Activated CD4-positive, alpha-beta T cell treated with anti-CD3 and anti-CD28 coated beads, Interleukin-2, Interleukin-4, amounts not matched to agents 100 ng/mL and 50 ng/mL, durations not matched to agents 16 hours and 8 hours (primary cell): ENCODE data around the gene ALG2.
"Not testable (repeated sequence)": the region's sequence is repeated elsewhere in the genome, so short reads cannot be mapped to it uniquely, and the experiment has no call there.

ENCODE experiments used
- DNase-seq: peaks from one replicate; pipeline ENCODE4 v3.0.0-alpha.2; 2020; ENCODE audit warnings: low spot score

ALG2 gene

GRCh38 chr9:99237849-99238248 is 16.1 kb upstream of the ALG2 start:
- not testable (repeated sequence) for DNase-seq

- no peak for DNase-seq
Measured at GRCh38 chr9:99237356-99237755, 15.6 kb upstream of the ALG2 start.

GRCh38 chr9:99235926-99236634 is 14.3 kb upstream of the ALG2 start:
- DNase-seq: peak; percentile 62

- no peak for DNase-seq
Measured at GRCh38 chr9:99235069-99235468, 13.3 kb upstream of the ALG2 start.

- no peak for DNase-seq
Measured at GRCh38 chr9:99234618-99235017, 12.9 kb upstream of the ALG2 start.

GRCh38 chr9:99231711-99232110 is 10.0 kb upstream of the ALG2 start:
- DNase-seq: peak; percentile 22

- no peak for DNase-seq
Measured at GRCh38 chr9:99230206-99230605, 8.5 kb upstream of the ALG2 start.

- no peak for DNase-seq
Measured at GRCh38 chr9:99226054-99226453, 4.3 kb upstream of the ALG2 start.

GRCh38 chr9:99224445-99224844 is 2.7 kb upstream of the ALG2 start:
- DNase-seq: no peak

- DNase-seq: no peak
Measured at GRCh38 chr9:99222416-99223270, 901 bp upstream of the ALG2 start.

GRCh38 chr9:99221266-99221620 is 499 bp downstream of the ALG2 start:
- no peak for DNase-seq

- no peak for DNase-seq
Measured at GRCh38 chr9:99220011-99220410, 1.7 kb downstream of the ALG2 start.

GRCh38 chr9:99216073-99216472 is 5.7 kb downstream of the ALG2 start:
- DNase-seq: no peak

- DNase-seq: no peak
Measured at GRCh38 chr9:99213197-99213596, 8.5 kb downstream of the ALG2 start.

GRCh38 chr9:99211746-99212145 is 10.0 kb downstream of the ALG2 start:
- DNase-seq: no peak

- no peak for DNase-seq
Measured at GRCh38 chr9:99210572-99210971, 11.2 kb downstream of the ALG2 start.

GRCh38 chr9:99201603-99202002 is 20.1 kb downstream of the ALG2 start:
- no peak for DNase-seq

- DNase-seq: no peak
Measured at GRCh38 chr9:99199938-99200539, 21.7 kb downstream of the ALG2 start.

GRCh38 chr9:99197987-99198386 is 23.8 kb downstream of the ALG2 start:
- DNase-seq: no peak

GRCh38 chr9:99197124-99197630 is 24.6 kb downstream of the ALG2 start:
- DNase-seq: no peak

- not testable (repeated sequence) for DNase-seq
Measured at GRCh38 chr9:99196484-99196883, 25.3 kb downstream of the ALG2 start.

GRCh38 chr9:99193466-99193821 is 28.3 kb downstream of the ALG2 start:
- DNase-seq: no peak
